NCI-H82 treated with DMSO at 0.1 percent for 48 hours (cell line): Measurements from ENCODE around the gene NRP1.

Experiments used
- DNase-seq: peaks from one replicate; lab custom pipeline; 2025; ENCODE audit not compliant: unreplicated experiment; lab: John Stamatoyannopoulos, UW

The NRP1 gene

GRCh38 chr10:33267708-33268107, 66.8 kb downstream of the NRP1 start:
- no peak for DNase-seq

- DNase-seq = no peak
Measured at GRCh38 chr10:33265621-33266020, 68.8 kb downstream of the NRP1 start.

GRCh38 chr10:33263453-33263852, 71.0 kb downstream of the NRP1 start:
- no peak for DNase-seq

GRCh38 chr10:33262871-33263270, 71.6 kb downstream of the NRP1 start:
- no peak for DNase-seq

- DNase-seq = no peak
Measured at GRCh38 chr10:33260403-33261149, 73.9 kb downstream of the NRP1 start.

GRCh38 chr10:33258967-33259366, 75.5 kb downstream of the NRP1 start:
- no peak for DNase-seq

- no peak for DNase-seq
Measured at GRCh38 chr10:33257439-33258080, 76.9 kb downstream of the NRP1 start.

GRCh38 chr10:33256458-33256857, 78.0 kb downstream of the NRP1 start:
- no peak for DNase-seq

- no peak for DNase-seq
Measured at GRCh38 chr10:33254556-33255160, 79.8 kb downstream of the NRP1 start.

- DNase-seq = no peak
Measured at GRCh38 chr10:33253411-33253810, 81.1 kb downstream of the NRP1 start.

- no peak for DNase-seq
Measured at GRCh38 chr10:33252794-33253203, 81.7 kb downstream of the NRP1 start.

- DNase-seq = no peak
Measured at GRCh38 chr10:33252324-33252723, 82.1 kb downstream of the NRP1 start.

GRCh38 chr10:33249659-33250345, 84.7 kb downstream of the NRP1 start:
- DNase-seq = no peak

GRCh38 chr10:33249137-33249536, 85.3 kb downstream of the NRP1 start:
- no peak for DNase-seq

GRCh38 chr10:33248638-33249037, 85.8 kb downstream of the NRP1 start:
- DNase-seq = no peak

- no peak for DNase-seq
Measured at GRCh38 chr10:33247221-33247922, 87.1 kb downstream of the NRP1 start.

GRCh38 chr10:33245343-33245742, 89.1 kb downstream of the NRP1 start:
- no peak for DNase-seq

- no peak for DNase-seq
Measured at GRCh38 chr10:33244354-33244967, 90.0 kb downstream of the NRP1 start.

GRCh38 chr10:33243703-33244102, 90.8 kb downstream of the NRP1 start:
- DNase-seq = no peak

GRCh38 chr10:33242931-33243330, 91.5 kb downstream of the NRP1 start:
- no peak for DNase-seq

GRCh38 chr10:33241351-33241750, 93.1 kb downstream of the NRP1 start:
- no peak for DNase-seq
